ENCODE data around the gene OR7C2.

Gene OR7C2

GRCh38 chr19:14952767-14953166 lies 11.5 kb downstream of the OR7C2 start:
- Histone ChIP-seq H3K27ac (no peak overlapping the region), H3K27me3 (ENCODE audit: insufficient read depth, low read depth, severe bottlenecking) (peaks cover 85% of the 10 kb centered on the region), H3K36me3 (no peaks in the 10 kb centered on the region), H3K9me3 (ENCODE audit: severe bottlenecking) (no peaks in the 10 kb centered on the region), H3K4me3 (ENCODE audit: low read depth, low read length) (no peak overlapping the region)
- TF ChIP-seq CTCF (IDR thresholded peaks at IDR 0.05; ENCODE audit: low read depth, low read length), result no peak
- no peak for DNase-seq

GRCh38 chr19:14954071-14954655 lies 12.9 kb downstream of the OR7C2 start:
- no peak for DNase-seq
- TF ChIP-seq CTCF (IDR thresholded peaks at IDR 0.05; ENCODE audit: low read depth, low read length), result no peak
- Histone ChIP-seq H3K27ac (no peak overlapping the region), H3K9me3 (ENCODE audit: severe bottlenecking) (no peaks in the 10 kb centered on the region), H3K36me3 (no peaks in the 10 kb centered on the region), H3K4me3 (ENCODE audit: low read depth, low read length) (no peak overlapping the region), H3K27me3 (ENCODE audit: insufficient read depth, low read depth, severe bottlenecking) (peaks cover 77% of the 10 kb centered on the region)

GRCh38 chr19:14957464-14957863 lies 16.2 kb downstream of the OR7C2 start:
- no peak for DNase-seq
- H3K9me3 ChIP-seq (ENCODE audit: severe bottlenecking), result no peaks in the 10 kb centered on the region
- no peaks in the 10 kb centered on the region for H3K36me3 ChIP-seq
- H3K27ac ChIP-seq, result no peak overlapping the region
- peaks cover 73% of the 10 kb centered on the region for H3K27me3 ChIP-seq (ENCODE audit: insufficient read depth, low read depth, severe bottlenecking)
- TF ChIP-seq CTCF (IDR thresholded peaks at IDR 0.05; ENCODE audit: low read depth, low read length), result no peak
- H3K4me3 ChIP-seq (ENCODE audit: low read depth, low read length), result no peak overlapping the region

GRCh38 chr19:14959263-14959662 lies 18.0 kb downstream of the OR7C2 start:
- H3K9me3 ChIP-seq (ENCODE audit: severe bottlenecking), result peaks cover 2% of the 10 kb centered on the region
- H3K27me3 ChIP-seq (ENCODE audit: insufficient read depth, low read depth, severe bottlenecking), result peaks cover 69% of the 10 kb centered on the region
- TF ChIP-seq CTCF (IDR thresholded peaks at IDR 0.05; ENCODE audit: low read depth, low read length), result no peak
- no peak overlapping the region for H3K4me3 ChIP-seq (ENCODE audit: low read depth, low read length)
- H3K27ac ChIP-seq, result no peak overlapping the region
- H3K36me3 ChIP-seq, result no peaks in the 10 kb centered on the region
- DNase-seq, result no peak

- no peak for TF ChIP-seq CTCF (IDR thresholded peaks at IDR 0.05; ENCODE audit: low read depth, low read length)
- no peak overlapping the region for H3K4me3 ChIP-seq (ENCODE audit: low read depth, low read length)
- H3K9me3 ChIP-seq (ENCODE audit: severe bottlenecking), result peaks cover 2% of the 10 kb centered on the region
- no peak for DNase-seq
- H3K27ac ChIP-seq, result no peak overlapping the region
- H3K27me3 ChIP-seq (ENCODE audit: insufficient read depth, low read depth, severe bottlenecking), result peaks cover 46% of the 10 kb centered on the region
- no peaks in the 10 kb centered on the region for H3K36me3 ChIP-seq
Measured at GRCh38 chr19:14961956-14962685, 20.8 kb downstream of the OR7C2 start.

Data from WERI-Rb-1 (cell line).